Common myeloid progenitor, CD34-positive (primary cell): ENCODE results near the gene KRTAP7-1. TPM values are rescaled to one million over a fixed set of nuclear protein-coding genes. Genes with fewer than 3 reads are reported as not detected.

Experiments
- CTCF ChIA-PET: fragments of 350-600 bp; sonication (Branson Sonifier 250); formaldehyde crosslinking; loops from one replicate; lab custom pipeline; 2021; ENCODE audit warnings: antibody characterized with exemption; lab: Charles Lee
- POLR2A ChIA-PET: fragments of 350-600 bp; sonication (Branson Sonifier 250); formaldehyde crosslinking; loops from one replicate; lab custom pipeline; 2021; ENCODE audit warnings: antibody characterized with exemption; lab: Charles Lee
- DNase-seq, 3 donors: peaks; one replicate each; pipeline versions ENCODE4 v3.0.0 to v3.0.0-alpha.2; 2013
- H3K27ac ChIP-seq, 2 experiments: 1 replicate in 1 of 2; 2 replicates in 1 of 2; pipeline ENCODE4 v1.7.0; 2013; ENCODE audit warnings: inconsistent platforms in 2 of 2, low read length in 2 of 2, mild to moderate bottlenecking in 2 of 2, low read depth in 1 of 2, moderate library complexity in 1 of 2; ENCODE audit not compliant: severe bottlenecking in 2 of 2, insufficient read depth in 1 of 2, poor library complexity in 1 of 2
- H3K27me3 ChIP-seq, 5 experiments: replicated peaks in 2 of 5; 1 replicate in 3 of 5; 2 replicates in 2 of 5; pipeline versions ENCODE4 v1.6.1 to v1.7.0; 2013; ENCODE audit warnings: low read length in 4 of 5, mild to moderate bottlenecking in 2 of 5, moderate library complexity in 2 of 5, inconsistent platforms in 1 of 5; ENCODE audit not compliant: insufficient read depth in 5 of 5, control insufficient read depth in 4 of 5
- H3K36me3 ChIP-seq, 4 experiments: 1 replicate in 2 of 4; 2 replicates in 2 of 4; pipeline versions ENCODE4 v1.6.1 to v1.7.0; 2013; ENCODE audit warnings: low read length in 3 of 4, control low read depth in 1 of 4, mild to moderate bottlenecking in 1 of 4; ENCODE audit not compliant: control insufficient read depth in 4 of 4, insufficient read depth in 4 of 4
- H3K4me1 ChIP-seq, 4 experiments: 1 replicate in 3 of 4; 2 replicates in 1 of 4; pipeline versions ENCODE4 v1.6.1 to v1.7.1; 2013; ENCODE audit warnings: low read length in 3 of 4, mild to moderate bottlenecking in 3 of 4, control low read depth in 1 of 4, inconsistent platforms in 1 of 4, moderate library complexity in 1 of 4; ENCODE audit not compliant: control insufficient read depth in 4 of 4, insufficient read depth in 4 of 4; ENCODE audit errors: control extremely low read depth in 1 of 4
- H3K4me3 ChIP-seq, 7 experiments: 1 replicate in 4 of 7; 2 replicates in 3 of 7; pipeline versions ENCODE4 v1.5.1 to v1.7.0; 2013; ENCODE audit warnings: mild to moderate bottlenecking in 7 of 7, low read length in 6 of 7, moderate library complexity in 6 of 7, inconsistent platforms in 2 of 7, low read depth in 2 of 7, control low read depth in 1 of 7; ENCODE audit not compliant: insufficient read depth in 4 of 7, control insufficient read depth in 1 of 7; ENCODE audit errors: extremely low read depth in 1 of 7
- H3K9me3 ChIP-seq, 5 experiments: 1 replicate in 4 of 5; 2 replicates in 1 of 5; pipeline versions ENCODE4 v1.6.1 to v1.7.1; 2013; ENCODE audit warnings: low read length in 4 of 5, mild to moderate bottlenecking in 2 of 5, inconsistent platforms in 1 of 5, low read depth in 1 of 5, moderate library complexity in 1 of 5; ENCODE audit not compliant: control insufficient read depth in 4 of 5, insufficient read depth in 2 of 5; ENCODE audit errors: control extremely low read depth in 1 of 5
- WGBS: methylation state at CpG from one replicate; pipeline ENCODE4 v1.1.5; 2013; ENCODE audit not compliant: insufficient coverage; 5-methylcytosine and 5-hydroxymethylcytosine counted together
- polyA plus RNA-seq: library from polyadenylated mRNA; unstranded; fragments of 120-200 nt; gene quantifications from one replicate; pipeline ENCODE4 v1.2.1, GENCODE V29; 2013

Gene KRTAP7-1, protein sequence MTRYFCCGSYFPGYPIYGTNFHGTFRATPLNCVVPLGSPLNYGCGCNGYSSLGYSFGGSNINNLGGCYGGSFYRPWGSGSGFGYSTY
- polyA plus RNA-seq, result not detected

DNA sequence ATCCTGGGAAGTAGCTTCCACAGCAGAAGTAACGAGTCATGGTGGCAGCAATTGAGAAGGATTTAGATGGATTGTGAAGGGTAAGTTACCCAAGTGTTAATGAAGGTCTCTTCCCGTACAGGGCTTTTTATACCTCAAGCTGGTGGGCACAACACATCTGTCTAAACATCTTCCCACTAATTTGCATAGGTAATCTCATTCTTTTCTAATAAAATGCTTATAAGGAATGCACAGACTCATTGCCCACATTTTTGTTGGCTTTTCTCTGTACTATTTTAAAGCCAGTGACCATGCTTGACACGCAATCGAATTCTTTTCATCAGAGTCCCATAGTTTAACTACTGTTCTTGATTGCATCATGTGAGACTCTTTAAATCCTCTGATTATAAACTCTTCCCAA is at the start of gene KRTAP7-1:
TSS of gene KRTAP7-1 (minus strand) at position 101 of the 400 bp plus-strand sequence. CDS start at position 40, 61 bp downstream.
- DNase-seq, result no peak
- 94% methylated on average over 2 of the region's 4 CpGs for WGBS
- POLR2A ChIA-PET, result no interaction called here
- peaks cover 0 to 5% (median 0%) of the 10 kb centered on the region in 5 experiments for H3K9me3 ChIP-seq
- CTCF ChIA-PET, result interaction anchor here (0.7 kb wide), 1 partner anchor 11 kb away, joined by 3 read pairs; no protein-coding TSS in a partner anchor
- no peak within 1 kb of the TSS for H3K4me3 ChIP-seq
- no peaks in the 10 kb centered on the region for H3K4me1 ChIP-seq
- no peak within 1 kb of the TSS for H3K27ac ChIP-seq
- peaks cover 0 to 2% (median 0%) of the 10 kb centered on the region in 5 experiments for H3K27me3 ChIP-seq
- no peaks in the 10 kb centered on the region for H3K36me3 ChIP-seq

DNA sequence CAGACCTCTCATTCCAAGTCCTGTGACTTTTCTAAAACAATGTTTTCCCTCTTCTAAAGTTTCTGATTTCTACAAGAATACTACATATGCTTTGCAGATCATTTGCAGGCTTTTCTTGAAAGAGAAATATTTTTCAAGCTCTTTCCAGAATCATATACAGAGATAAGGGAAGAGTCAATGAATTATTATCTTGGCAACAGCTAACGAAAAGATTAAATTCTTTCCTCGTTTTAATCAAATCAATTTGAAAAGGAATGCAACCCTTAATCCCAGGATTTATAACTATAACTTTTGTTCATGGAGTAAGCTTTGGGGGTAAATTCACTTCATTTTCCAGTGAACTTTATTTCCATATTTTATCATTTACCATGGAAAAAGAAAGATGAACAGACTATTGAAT is 45.0 kb upstream of the KRTAP7-1 start:
- Histone ChIP-seq H3K36me3 (no peaks in the 10 kb centered on the region), H3K27me3 (peaks cover 0 to 2% (median 0%) of the 10 kb centered on the region in 5 experiments), H3K4me1 (no peaks in the 10 kb centered on the region), H3K9me3 (peaks cover 0 to 3% (median 0%) of the 10 kb centered on the region in 5 experiments), H3K27ac (no peak overlapping the region), H3K4me3 (no peak overlapping the region)
- CTCF ChIA-PET, result no interaction called here
- no peak for DNase-seq
- POLR2A ChIA-PET, result no interaction called here
- no CpG with 5 or more reads among the region's 2 CpGs for WGBS

DNA sequence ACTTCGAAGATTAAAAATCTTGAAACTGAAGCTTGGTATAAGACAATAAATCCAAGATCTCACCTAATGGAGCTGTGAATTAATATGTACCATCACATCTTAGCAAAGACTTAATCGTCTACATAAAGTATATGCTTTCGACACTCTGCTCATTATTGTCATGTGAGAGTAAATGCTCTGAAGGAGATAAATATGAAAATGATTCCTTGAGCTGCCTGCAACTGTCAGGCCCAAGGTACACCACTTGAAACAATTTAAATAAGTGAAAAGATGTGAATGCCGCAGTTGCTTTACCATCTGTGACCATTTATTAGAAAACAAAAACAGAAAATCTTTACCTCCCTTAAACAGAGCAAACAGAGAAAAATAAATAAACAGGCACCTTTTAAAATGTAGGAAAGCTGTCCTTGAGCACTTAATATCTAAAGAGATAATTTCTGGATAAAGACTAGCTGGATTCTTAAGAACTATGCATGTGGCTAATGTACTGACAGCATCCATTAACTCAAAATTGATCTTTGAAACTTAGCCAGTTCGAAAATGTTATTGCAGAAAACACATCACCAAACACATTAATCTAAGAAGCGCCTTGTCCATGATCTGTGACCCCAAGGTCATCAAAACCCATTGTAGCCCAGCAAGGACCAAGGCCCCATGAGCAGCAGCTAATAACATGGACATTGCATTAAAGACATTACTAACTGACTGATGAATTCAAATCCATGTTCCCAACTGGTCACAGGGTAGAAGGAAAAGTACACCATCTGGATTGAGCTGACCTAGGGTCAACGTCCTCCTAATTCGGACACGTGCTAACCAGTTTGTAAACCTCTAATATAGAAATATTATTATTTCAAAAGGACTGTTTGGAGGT is 18.3 kb upstream of the KRTAP7-1 start:
- no peak overlapping the region for H3K4me3 ChIP-seq
- H3K36me3 ChIP-seq, result no peaks in the 10 kb centered on the region
- DNase-seq, result no peak
- no peaks in the 10 kb centered on the region for H3K9me3 ChIP-seq
- WGBS, result 100% methylated on average over 2 of the region's 9 CpGs
- POLR2A ChIA-PET, result no interaction called here
- CTCF ChIA-PET, result no interaction called here
- no peak overlapping the region for H3K27ac ChIP-seq
- no peaks in the 10 kb centered on the region for H3K4me1 ChIP-seq
- no peaks in the 10 kb centered on the region for H3K27me3 ChIP-seq

DNA sequence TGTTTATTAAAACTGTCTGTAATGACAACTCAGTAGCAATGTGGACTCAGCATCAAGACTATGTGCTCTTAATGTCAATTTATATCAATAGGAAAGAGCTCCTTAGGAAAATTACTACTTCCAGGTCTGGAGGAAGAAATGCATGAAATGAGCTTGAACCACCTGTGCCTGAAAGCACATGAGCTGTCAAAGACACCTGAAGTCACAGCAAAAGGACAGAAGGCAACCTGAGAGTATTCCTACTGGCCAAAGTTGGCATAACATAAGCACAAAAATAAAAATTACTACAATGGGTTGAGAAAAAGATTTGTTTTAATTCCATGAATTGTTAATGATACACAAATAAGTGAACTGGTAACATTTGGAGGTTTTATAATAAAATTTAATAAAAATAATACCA is 13.4 kb upstream of the KRTAP7-1 start:
- H3K4me3 ChIP-seq, result no peak overlapping the region
- CTCF ChIA-PET, result no interaction called here

DNA sequence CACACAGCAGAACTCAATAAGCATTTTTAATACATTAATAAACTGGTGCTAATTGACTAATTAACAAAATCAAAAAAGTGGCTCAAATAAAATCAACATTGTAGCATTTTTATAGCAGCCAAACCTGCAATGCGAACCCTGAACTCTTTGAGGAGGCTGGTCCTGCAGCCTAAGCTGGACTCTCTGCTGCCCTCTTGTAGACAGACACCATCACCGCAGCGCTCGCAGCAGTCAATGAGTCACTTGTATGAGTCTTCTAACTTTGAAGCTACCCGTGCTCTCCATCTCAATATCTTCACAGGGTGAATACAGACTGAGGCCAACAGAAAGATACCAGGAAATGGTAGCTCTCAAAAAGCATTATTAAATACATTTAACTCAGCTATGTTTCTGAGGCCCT is 9.7 kb upstream of the KRTAP7-1 start:
- POLR2A ChIA-PET, result no interaction called here
- peak; percentile 1 to 14 (median 8) for DNase-seq

More for the DNA sequence above, 13.4 kb upstream of the KRTAP7-1 start:
- no peaks in the 10 kb centered on the region for H3K4me1 ChIP-seq
- DNase-seq, result no peak
- no peaks in the 10 kb centered on the region for H3K9me3 ChIP-seq
- POLR2A ChIA-PET, result no interaction called here
- no peaks in the 10 kb centered on the region for H3K27me3 ChIP-seq
- no peaks in the 10 kb centered on the region for H3K36me3 ChIP-seq
- no peak overlapping the region for H3K27ac ChIP-seq

DNA sequence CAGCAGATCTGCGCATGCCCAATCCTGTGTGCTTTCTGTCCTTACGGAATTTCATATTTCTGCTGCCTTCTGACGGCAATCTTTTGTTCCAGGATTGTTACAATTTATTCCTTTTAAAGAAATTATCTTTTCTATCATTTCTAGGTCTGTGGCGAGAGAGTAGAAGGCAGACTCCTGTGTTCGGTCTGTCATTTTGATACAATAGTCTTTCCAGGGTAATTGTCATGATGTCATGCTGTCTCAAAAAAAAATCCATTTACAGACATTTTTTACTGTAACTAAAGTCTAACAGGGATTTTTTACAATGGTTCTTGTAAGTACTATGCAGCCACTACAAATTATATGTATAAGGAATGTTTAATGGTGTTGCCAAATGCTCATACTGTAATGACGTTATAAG is 9.0 kb upstream of the KRTAP7-1 start:
- ChIA-PET POLR2A (no interaction called here), CTCF (no interaction called here)
- no peak overlapping the region for H3K27ac ChIP-seq
- no peaks in the 10 kb centered on the region for H3K9me3 ChIP-seq
- H3K4me1 ChIP-seq, result no peaks in the 10 kb centered on the region
- DNase-seq, result no peak
- no peaks in the 10 kb centered on the region for H3K27me3 ChIP-seq
- WGBS, result 100% methylated on average over 3 of the region's 6 CpGs
- no peaks in the 10 kb centered on the region for H3K36me3 ChIP-seq
- no peak overlapping the region for H3K4me3 ChIP-seq

More for the DNA sequence above, 9.7 kb upstream of the KRTAP7-1 start:
- no peak overlapping the region for H3K4me3 ChIP-seq
- CTCF ChIA-PET, result no interaction called here
- no peaks in the 10 kb centered on the region for H3K27me3 ChIP-seq
- no peak overlapping the region for H3K27ac ChIP-seq
- H3K36me3 ChIP-seq, result no peaks in the 10 kb centered on the region
- H3K4me1 ChIP-seq, result no peaks in the 10 kb centered on the region
- H3K9me3 ChIP-seq, result no peaks in the 10 kb centered on the region
- WGBS, result 39% methylated on average over 4 of the region's 5 CpGs

DNA sequence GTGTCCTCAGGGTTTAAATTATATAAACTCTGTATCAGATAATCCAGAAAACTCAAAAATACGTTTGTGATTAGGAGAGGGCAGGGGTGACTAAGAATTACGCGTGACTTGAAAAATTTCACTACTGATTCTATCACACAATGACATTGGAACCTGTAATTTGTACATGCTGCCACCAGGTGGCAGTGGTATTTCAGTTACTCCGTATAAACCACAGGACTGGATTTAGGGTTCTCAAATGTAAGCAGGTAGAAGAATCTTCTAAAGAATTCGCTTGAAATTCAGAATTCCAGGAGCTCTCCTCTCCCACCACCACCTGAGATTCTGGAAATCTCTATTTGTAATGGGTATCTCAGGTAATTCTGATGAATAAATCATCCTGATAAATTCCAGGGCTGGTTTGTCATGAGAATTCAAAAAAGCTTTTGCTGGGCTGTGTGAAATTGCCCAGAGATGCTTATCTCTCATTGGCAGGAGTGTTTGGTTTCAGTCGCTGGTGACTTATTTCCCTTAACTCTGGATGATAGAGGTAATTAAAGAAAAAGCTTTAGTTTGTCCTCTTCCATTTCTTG is 1.7 kb upstream of the KRTAP7-1 start:
- H3K4me3 ChIP-seq, result no peak overlapping the region
- no peaks in the 10 kb centered on the region for H3K36me3 ChIP-seq
- no peaks in the 10 kb centered on the region for H3K4me1 ChIP-seq
- H3K27ac ChIP-seq, result no peak overlapping the region
- peaks cover 0 to 2% (median 0%) of the 10 kb centered on the region in 5 experiments for H3K27me3 ChIP-seq
- CTCF ChIA-PET, result no interaction called here
- no CpG with 5 or more reads among the region's 6 CpGs for WGBS
- peak; percentile 2 to 29 (median 15) for DNase-seq
- H3K9me3 ChIP-seq, result peaks cover 0 to 5% (median 0%) of the 10 kb centered on the region in 5 experiments
- POLR2A ChIA-PET, result no interaction called here
